MM.1S (cell line): ENCODE results near the gene ZPLD1.

Experiments used
- DNase-seq: peaks from one replicate; pipeline ENCODE4 v3.0.0-alpha.2; 2015
- H2AFZ ChIP-seq: fragments of 300-600 bp; sonication (generic); 2 replicates; pipeline ENCODE4 v1.6.0; 2016; ENCODE audit warnings: antibody characterized with exemption, low read length
- H3F3A ChIP-seq: fragments of 300-600 bp; sonication (generic); 2 replicates; pipeline ENCODE4 v1.6.1; 2016; ENCODE audit warnings: mild to moderate bottlenecking, antibody characterized with exemption, low read length, moderate library complexity, mixed read lengths; ENCODE audit not compliant: insufficient read depth
- H3K27ac ChIP-seq: fragments of 300-600 bp; sonication (generic); 2 replicates; pipeline ENCODE4 v1.5.1; 2016; ENCODE audit warnings: mild to moderate bottlenecking, low read length
- H3K27me3 ChIP-seq: fragments of 300-600 bp; sonication (generic); replicated peaks from 2 replicates; pipeline ENCODE4 v1.6.0; 2016; ENCODE audit warnings: low read length; ENCODE audit not compliant: insufficient read depth
- H3K36me3 ChIP-seq: fragments of 300-600 bp; sonication (generic); replicated peaks from 2 replicates; pipeline ENCODE4 v1.6.1; 2016; ENCODE audit warnings: mild to moderate bottlenecking, low read length, mixed read lengths; ENCODE audit not compliant: insufficient read depth
- H3K4me1 ChIP-seq: fragments of 300-600 bp; sonication (generic); 2 replicates; pipeline ENCODE4 v1.6.1; 2016; ENCODE audit warnings: low read length, mixed read lengths
- H3K4me2 ChIP-seq: fragments of 300-600 bp; sonication (generic); 2 replicates; pipeline ENCODE4 v1.6.0; 2016; ENCODE audit warnings: low read depth, low read length
- H3K4me3 ChIP-seq: fragments of 300-600 bp; sonication (generic); 2 replicates; pipeline ENCODE4 v1.5.1; 2016; ENCODE audit warnings: low read length, mixed read lengths
- H3K79me2 ChIP-seq: fragments of 300-600 bp; sonication (generic); 2 replicates; pipeline ENCODE4 v1.6.1; 2016; ENCODE audit warnings: mixed run types, low read length, mixed read lengths
- H3K9ac ChIP-seq: fragments of 300-600 bp; sonication (generic); 2 replicates; pipeline ENCODE4 v1.6.1; 2016; ENCODE audit warnings: low read length, mixed read lengths
- H3K9me2 ChIP-seq: fragments of 300-600 bp; sonication (generic); replicated peaks from 2 replicates; pipeline ENCODE4 v1.6.1; 2016; ENCODE audit warnings: mild to moderate bottlenecking, low read length, mixed read lengths; ENCODE audit not compliant: insufficient read depth
- H3K9me3 ChIP-seq: fragments of 300-600 bp; sonication (generic); replicated peaks from 2 replicates; pipeline ENCODE4 v1.6.1; 2016; ENCODE audit warnings: mild to moderate bottlenecking, low read length, mixed read lengths; ENCODE audit not compliant: insufficient read depth
- H4K20me1 ChIP-seq: fragments of 300-600 bp; sonication (generic); 2 replicates; pipeline ENCODE4 v1.6.1; 2016; ENCODE audit warnings: mild to moderate bottlenecking, low read length, moderate library complexity, mixed read lengths; ENCODE audit not compliant: insufficient read depth
- CTCF ChIP-seq: fragments of 300-600 bp; sonication (generic); IDR thresholded peaks from 2 replicates; pipeline ENCODE4 v1.5.1; 2016; ENCODE audit warnings: antibody characterized with exemption, low read length, mixed read lengths
- EZH2 ChIP-seq: fragments of 300-600 bp; sonication (generic); optimal IDR thresholded peaks from 2 replicates; pipeline ENCODE3; 2017; ENCODE audit warnings: low read depth, mild to moderate bottlenecking, antibody characterized with exemption, low read length, mixed read lengths
- EZH2phosphoT487 ChIP-seq: fragments of 300-600 bp; sonication (generic); IDR thresholded peaks from 2 replicates; pipeline ENCODE4 v1.6.1; 2018; ENCODE audit warnings: antibody characterized with exemption, low read length

The ZPLD1 gene

GRCh38 chr3:102497571-102497970 lies 62.8 kb downstream of the ZPLD1 start:
- H3K36me3 ChIP-seq, result no peaks in the 10 kb centered on the region
- H3K4me1 ChIP-seq, result no peaks in the 10 kb centered on the region
- H3K4me2 ChIP-seq, result no peak overlapping the region
- no peaks in the 10 kb centered on the region for H3K27me3 ChIP-seq
- H3K9ac ChIP-seq, result no peak overlapping the region
- no peak overlapping the region for H3K27ac ChIP-seq
- H3K4me3 ChIP-seq, result no peak overlapping the region
- H3F3A ChIP-seq, result no peaks in the 10 kb centered on the region
- no peaks in the 10 kb centered on the region for H4K20me1 ChIP-seq
- no peak for TF ChIP-seq EZH2phosphoT487
- no peak for TF ChIP-seq EZH2
- no peak for TF ChIP-seq CTCF
- H3K9me3 ChIP-seq, result no peaks in the 10 kb centered on the region
- DNase-seq, result no peak
- no peak overlapping the region for H2AFZ ChIP-seq
- no peaks in the 10 kb centered on the region for H3K9me2 ChIP-seq
- no peaks in the 10 kb centered on the region for H3K79me2 ChIP-seq

- TF ChIP-seq EZH2, result no peak
- no peak for TF ChIP-seq CTCF
- TF ChIP-seq EZH2phosphoT487, result no peak
These were observed 70.7 kb downstream of the ZPLD1 start for GRCh38 chr3:102505542-102505941.

GRCh38 chr3:102510663-102511062 lies 75.8 kb downstream of the ZPLD1 start:
- H3K4me2 ChIP-seq, result no peak overlapping the region
- no peaks in the 10 kb centered on the region for H3K9me2 ChIP-seq
- H3K4me3 ChIP-seq, result no peak overlapping the region
- H4K20me1 ChIP-seq, result no peaks in the 10 kb centered on the region
- no peaks in the 10 kb centered on the region for H3K36me3 ChIP-seq
- H3K9me3 ChIP-seq, result no peaks in the 10 kb centered on the region
- no peak for DNase-seq
- H3K27me3 ChIP-seq, result no peaks in the 10 kb centered on the region
- TF ChIP-seq EZH2phosphoT487 (no peak), CTCF (no peak), EZH2 (no peak)
- H3K4me1 ChIP-seq, result no peaks in the 10 kb centered on the region
- H3K79me2 ChIP-seq, result no peaks in the 10 kb centered on the region
- no peak overlapping the region for H3K9ac ChIP-seq
- no peaks in the 10 kb centered on the region for H3F3A ChIP-seq
- H3K27ac ChIP-seq, result no peak overlapping the region
- H2AFZ ChIP-seq, result no peak overlapping the region

More at GRCh38 chr3:102505542-102505941, 70.7 kb downstream of the ZPLD1 start:
- no peak overlapping the region for H3K4me3 ChIP-seq
- H3K4me2 ChIP-seq, result no peak overlapping the region
- no peaks in the 10 kb centered on the region for H3K27me3 ChIP-seq
- H3K79me2 ChIP-seq, result no peaks in the 10 kb centered on the region
- no peak overlapping the region for H3K9ac ChIP-seq
- H2AFZ ChIP-seq, result no peak overlapping the region
- no peaks in the 10 kb centered on the region for H3K9me2 ChIP-seq
- no peaks in the 10 kb centered on the region for H3K4me1 ChIP-seq
- H3F3A ChIP-seq, result no peaks in the 10 kb centered on the region
- H3K27ac ChIP-seq, result no peak overlapping the region
- no peaks in the 10 kb centered on the region for H4K20me1 ChIP-seq
- no peaks in the 10 kb centered on the region for H3K9me3 ChIP-seq
- no peak for DNase-seq
- H3K36me3 ChIP-seq, result no peaks in the 10 kb centered on the region

- H3K27me3 ChIP-seq, result no peaks in the 10 kb centered on the region
- no peaks in the 10 kb centered on the region for H3K79me2 ChIP-seq
- TF ChIP-seq EZH2 (no peak), EZH2phosphoT487 (no peak), CTCF (no peak)
- no peak overlapping the region for H3K27ac ChIP-seq
- H2AFZ ChIP-seq, result no peak overlapping the region
- H3K9ac ChIP-seq, result no peak overlapping the region
- H3K9me2 ChIP-seq, result no peaks in the 10 kb centered on the region
- H3K36me3 ChIP-seq, result no peaks in the 10 kb centered on the region
- H3K4me1 ChIP-seq, result no peaks in the 10 kb centered on the region
- no peaks in the 10 kb centered on the region for H3F3A ChIP-seq
- H4K20me1 ChIP-seq, result no peaks in the 10 kb centered on the region
- no peak overlapping the region for H3K4me3 ChIP-seq
- no peak overlapping the region for H3K4me2 ChIP-seq
- DNase-seq, result no peak
- H3K9me3 ChIP-seq, result no peaks in the 10 kb centered on the region
These were observed 76.4 kb downstream of the ZPLD1 start for GRCh38 chr3:102511168-102511567.
